Measurements from ENCODE around the gene STPG2.

DNA sequence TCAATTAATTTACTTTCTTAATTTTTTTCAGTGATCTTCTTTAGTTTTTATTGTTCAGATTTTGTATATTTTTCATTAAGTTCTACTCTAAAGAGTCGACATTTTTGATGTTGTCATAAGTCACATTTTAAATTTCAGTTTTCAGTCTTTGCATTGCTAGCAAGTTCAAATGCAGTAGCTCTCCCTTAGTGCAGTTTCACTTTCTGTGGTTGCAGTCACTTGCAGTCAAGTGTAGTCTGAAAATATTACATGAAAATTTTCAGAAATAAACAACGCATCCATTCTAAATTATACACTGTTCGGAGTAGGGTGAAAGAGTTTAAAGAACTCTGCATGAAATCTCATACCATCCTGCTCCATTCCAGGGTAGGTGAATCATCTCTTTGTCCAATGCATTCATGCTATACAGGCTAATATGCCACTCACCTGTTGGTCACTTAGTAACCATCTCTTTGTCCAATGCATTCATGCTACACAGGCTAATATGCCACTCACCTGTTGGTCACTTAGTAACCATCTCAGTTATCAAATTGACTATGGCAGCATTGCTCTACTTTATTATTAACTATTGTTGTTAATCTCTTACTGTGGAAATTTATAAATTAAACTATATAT is 356.9 kb downstream of the STPG2 start:
- TF ChIP-seq TAF7 (optimal IDR thresholded peaks at IDR 0.05; ENCODE audit: borderline replicate concordance, low read depth, low read length) (no peak), JUND (IDR thresholded peaks at IDR 0.05; ENCODE audit: low read length) (no peak)
- TF ChIP-seq, protein P1, sequence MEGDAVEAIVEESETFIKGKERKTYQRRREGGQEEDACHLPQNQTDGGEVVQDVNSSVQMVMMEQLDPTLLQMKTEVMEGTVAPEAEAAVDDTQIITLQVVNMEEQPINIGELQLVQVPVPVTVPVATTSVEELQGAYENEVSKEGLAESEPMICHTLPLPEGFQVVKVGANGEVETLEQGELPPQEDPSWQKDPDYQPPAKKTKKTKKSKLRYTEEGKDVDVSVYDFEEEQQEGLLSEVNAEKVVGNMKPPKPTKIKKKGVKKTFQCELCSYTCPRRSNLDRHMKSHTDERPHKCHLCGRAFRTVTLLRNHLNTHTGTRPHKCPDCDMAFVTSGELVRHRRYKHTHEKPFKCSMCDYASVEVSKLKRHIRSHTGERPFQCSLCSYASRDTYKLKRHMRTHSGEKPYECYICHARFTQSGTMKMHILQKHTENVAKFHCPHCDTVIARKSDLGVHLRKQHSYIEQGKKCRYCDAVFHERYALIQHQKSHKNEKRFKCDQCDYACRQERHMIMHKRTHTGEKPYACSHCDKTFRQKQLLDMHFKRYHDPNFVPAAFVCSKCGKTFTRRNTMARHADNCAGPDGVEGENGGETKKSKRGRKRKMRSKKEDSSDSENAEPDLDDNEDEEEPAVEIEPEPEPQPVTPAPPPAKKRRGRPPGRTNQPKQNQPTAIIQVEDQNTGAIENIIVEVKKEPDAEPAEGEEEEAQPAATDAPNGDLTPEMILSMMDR (IDR thresholded peaks at IDR 0.05; ENCODE audit: control extremely low read depth in 1 of 3, insufficient read depth in 1 of 3, low read depth in 1 of 3, low read length in 3 of 3), result no peak
- TF ChIP-seq, protein P2, sequence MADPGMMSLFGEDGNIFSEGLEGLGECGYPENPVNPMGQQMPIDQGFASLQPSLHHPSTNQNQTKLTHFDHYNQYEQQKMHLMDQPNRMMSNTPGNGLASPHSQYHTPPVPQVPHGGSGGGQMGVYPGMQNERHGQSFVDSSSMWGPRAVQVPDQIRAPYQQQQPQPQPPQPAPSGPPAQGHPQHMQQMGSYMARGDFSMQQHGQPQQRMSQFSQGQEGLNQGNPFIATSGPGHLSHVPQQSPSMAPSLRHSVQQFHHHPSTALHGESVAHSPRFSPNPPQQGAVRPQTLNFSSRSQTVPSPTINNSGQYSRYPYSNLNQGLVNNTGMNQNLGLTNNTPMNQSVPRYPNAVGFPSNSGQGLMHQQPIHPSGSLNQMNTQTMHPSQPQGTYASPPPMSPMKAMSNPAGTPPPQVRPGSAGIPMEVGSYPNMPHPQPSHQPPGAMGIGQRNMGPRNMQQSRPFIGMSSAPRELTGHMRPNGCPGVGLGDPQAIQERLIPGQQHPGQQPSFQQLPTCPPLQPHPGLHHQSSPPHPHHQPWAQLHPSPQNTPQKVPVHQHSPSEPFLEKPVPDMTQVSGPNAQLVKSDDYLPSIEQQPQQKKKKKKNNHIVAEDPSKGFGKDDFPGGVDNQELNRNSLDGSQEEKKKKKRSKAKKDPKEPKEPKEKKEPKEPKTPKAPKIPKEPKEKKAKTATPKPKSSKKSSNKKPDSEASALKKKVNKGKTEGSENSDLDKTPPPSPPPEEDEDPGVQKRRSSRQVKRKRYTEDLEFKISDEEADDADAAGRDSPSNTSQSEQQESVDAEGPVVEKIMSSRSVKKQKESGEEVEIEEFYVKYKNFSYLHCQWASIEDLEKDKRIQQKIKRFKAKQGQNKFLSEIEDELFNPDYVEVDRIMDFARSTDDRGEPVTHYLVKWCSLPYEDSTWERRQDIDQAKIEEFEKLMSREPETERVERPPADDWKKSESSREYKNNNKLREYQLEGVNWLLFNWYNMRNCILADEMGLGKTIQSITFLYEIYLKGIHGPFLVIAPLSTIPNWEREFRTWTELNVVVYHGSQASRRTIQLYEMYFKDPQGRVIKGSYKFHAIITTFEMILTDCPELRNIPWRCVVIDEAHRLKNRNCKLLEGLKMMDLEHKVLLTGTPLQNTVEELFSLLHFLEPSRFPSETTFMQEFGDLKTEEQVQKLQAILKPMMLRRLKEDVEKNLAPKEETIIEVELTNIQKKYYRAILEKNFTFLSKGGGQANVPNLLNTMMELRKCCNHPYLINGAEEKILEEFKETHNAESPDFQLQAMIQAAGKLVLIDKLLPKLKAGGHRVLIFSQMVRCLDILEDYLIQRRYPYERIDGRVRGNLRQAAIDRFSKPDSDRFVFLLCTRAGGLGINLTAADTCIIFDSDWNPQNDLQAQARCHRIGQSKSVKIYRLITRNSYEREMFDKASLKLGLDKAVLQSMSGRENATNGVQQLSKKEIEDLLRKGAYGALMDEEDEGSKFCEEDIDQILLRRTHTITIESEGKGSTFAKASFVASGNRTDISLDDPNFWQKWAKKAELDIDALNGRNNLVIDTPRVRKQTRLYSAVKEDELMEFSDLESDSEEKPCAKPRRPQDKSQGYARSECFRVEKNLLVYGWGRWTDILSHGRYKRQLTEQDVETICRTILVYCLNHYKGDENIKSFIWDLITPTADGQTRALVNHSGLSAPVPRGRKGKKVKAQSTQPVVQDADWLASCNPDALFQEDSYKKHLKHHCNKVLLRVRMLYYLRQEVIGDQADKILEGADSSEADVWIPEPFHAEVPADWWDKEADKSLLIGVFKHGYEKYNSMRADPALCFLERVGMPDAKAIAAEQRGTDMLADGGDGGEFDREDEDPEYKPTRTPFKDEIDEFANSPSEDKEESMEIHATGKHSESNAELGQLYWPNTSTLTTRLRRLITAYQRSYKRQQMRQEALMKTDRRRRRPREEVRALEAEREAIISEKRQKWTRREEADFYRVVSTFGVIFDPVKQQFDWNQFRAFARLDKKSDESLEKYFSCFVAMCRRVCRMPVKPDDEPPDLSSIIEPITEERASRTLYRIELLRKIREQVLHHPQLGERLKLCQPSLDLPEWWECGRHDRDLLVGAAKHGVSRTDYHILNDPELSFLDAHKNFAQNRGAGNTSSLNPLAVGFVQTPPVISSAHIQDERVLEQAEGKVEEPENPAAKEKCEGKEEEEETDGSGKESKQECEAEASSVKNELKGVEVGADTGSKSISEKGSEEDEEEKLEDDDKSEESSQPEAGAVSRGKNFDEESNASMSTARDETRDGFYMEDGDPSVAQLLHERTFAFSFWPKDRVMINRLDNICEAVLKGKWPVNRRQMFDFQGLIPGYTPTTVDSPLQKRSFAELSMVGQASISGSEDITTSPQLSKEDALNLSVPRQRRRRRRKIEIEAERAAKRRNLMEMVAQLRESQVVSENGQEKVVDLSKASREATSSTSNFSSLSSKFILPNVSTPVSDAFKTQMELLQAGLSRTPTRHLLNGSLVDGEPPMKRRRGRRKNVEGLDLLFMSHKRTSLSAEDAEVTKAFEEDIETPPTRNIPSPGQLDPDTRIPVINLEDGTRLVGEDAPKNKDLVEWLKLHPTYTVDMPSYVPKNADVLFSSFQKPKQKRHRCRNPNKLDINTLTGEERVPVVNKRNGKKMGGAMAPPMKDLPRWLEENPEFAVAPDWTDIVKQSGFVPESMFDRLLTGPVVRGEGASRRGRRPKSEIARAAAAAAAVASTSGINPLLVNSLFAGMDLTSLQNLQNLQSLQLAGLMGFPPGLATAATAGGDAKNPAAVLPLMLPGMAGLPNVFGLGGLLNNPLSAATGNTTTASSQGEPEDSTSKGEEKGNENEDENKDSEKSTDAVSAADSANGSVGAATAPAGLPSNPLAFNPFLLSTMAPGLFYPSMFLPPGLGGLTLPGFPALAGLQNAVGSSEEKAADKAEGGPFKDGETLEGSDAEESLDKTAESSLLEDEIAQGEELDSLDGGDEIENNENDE (IDR thresholded peaks at IDR 0.05; ENCODE audit: insufficient replicate concordance, low read length), result no peak

Data from H1 (cell line).